ENCODE data around the gene FBXO22. TPM values are rescaled to one million over a fixed set of nuclear protein-coding genes. Genes with fewer than 3 reads are reported as not detected.
"Not testable (repeated sequence)": the region's sequence is repeated elsewhere in the genome, so short reads cannot be mapped to it uniquely, and the experiment has no call there.

Gene FBXO22
- total RNA-seq, 1 donor from 2014 or later = 31.6 TPM

- peaks cover 15% of the 10 kb centered on the region for H3K36me3 Mint-ChIP-seq (ENCODE audit: low read depth, unreplicated experiment)
- H3K4me1 Mint-ChIP-seq (ENCODE audit: unreplicated experiment) = peaks cover 6% of the 10 kb centered on the region
- no peak for TF ChIP-seq CTCF (IDR thresholded peaks at IDR 0.05; ENCODE audit: unreplicated experiment)
- no peak overlapping the region for H3K4me3 Mint-ChIP-seq (ENCODE audit: unreplicated experiment)
- no peaks in the 10 kb centered on the region for H3K9me3 Mint-ChIP-seq (ENCODE audit: unreplicated experiment)
- DNase-seq (ENCODE audit: low spot score) = no peak
- no peaks in the 10 kb centered on the region for H3K27me3 Mint-ChIP-seq (ENCODE audit: unreplicated experiment)
- H3K27ac Mint-ChIP-seq (ENCODE audit: unreplicated experiment) = no peak overlapping the region
Observed at GRCh38 chr15:75869446-75869845, 34.2 kb upstream of the FBXO22 start.

DNA sequence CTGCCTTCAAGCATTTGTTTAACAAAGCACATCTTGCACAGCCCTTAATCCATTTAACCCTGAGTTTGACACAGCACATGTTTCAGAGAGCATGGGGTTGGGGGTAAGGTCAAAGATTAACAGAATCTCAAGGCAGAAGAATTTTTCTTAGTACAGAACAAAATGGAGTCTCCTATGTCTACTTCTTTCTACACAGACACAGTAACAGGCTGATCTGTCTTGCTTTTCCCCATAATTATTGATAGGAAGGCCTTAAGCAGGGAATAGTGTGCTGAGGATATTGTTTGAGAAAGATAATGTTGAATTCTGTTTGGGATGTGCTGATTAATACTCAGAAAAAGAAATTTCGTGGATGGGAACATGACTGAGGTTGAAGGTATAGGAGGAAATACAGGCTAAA is 32.1 kb upstream of the FBXO22 start:
- not testable (repeated sequence) for H3K9me3 Mint-ChIP-seq (ENCODE audit: unreplicated experiment); H3K27me3 Mint-ChIP-seq (ENCODE audit: unreplicated experiment); DNase-seq (ENCODE audit: low spot score); H3K4me3 Mint-ChIP-seq (ENCODE audit: unreplicated experiment); H3K4me1 Mint-ChIP-seq (ENCODE audit: unreplicated experiment); H3K27ac Mint-ChIP-seq (ENCODE audit: unreplicated experiment)
- H3K36me3 Mint-ChIP-seq (ENCODE audit: low read depth, unreplicated experiment) = peaks cover 25% of the 10 kb centered on the region

DNA sequence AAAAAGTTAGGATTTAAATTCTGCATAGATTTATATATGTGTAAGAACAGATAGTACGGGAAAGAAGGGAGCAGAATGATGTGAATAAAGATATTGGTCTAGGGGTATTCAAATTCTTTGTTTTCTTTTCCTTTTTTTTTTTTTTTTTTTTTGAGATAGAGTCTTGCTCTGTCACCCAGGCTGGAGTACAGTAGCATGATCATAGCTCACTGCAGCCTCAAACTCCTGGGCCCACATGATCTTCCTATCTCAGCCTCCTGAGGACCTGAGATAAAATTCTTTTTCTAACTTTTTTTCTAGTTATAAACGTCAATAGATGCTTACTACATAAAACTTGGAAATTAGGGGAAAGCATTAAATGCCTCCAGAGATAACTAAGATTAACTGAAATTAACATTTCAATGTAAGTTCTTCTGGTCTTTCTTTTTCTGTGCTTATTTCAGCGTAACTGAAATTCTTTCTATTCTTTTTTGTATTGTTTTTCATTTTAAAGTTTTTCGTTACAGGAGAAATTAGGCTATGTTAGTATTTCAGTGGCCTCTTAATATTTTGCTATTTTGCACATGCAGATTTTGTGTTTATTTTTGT is 31.2 kb upstream of the FBXO22 start:
- H3K27me3 Mint-ChIP-seq (ENCODE audit: unreplicated experiment) = no peaks in the 10 kb centered on the region
- no peak for DNase-seq (ENCODE audit: low spot score)
- peaks cover 27% of the 10 kb centered on the region for H3K36me3 Mint-ChIP-seq (ENCODE audit: low read depth, unreplicated experiment)
- no peak for TF ChIP-seq CTCF (IDR thresholded peaks at IDR 0.05; ENCODE audit: unreplicated experiment)
- no peaks in the 10 kb centered on the region for H3K9me3 Mint-ChIP-seq (ENCODE audit: unreplicated experiment)
- no peak overlapping the region for H3K27ac Mint-ChIP-seq (ENCODE audit: unreplicated experiment)
- no peaks in the 10 kb centered on the region for H3K4me1 Mint-ChIP-seq (ENCODE audit: unreplicated experiment)
- no peak overlapping the region for H3K4me3 Mint-ChIP-seq (ENCODE audit: unreplicated experiment)

GRCh38 chr15:75884041-75884440 is 19.6 kb upstream of the FBXO22 start:
- Mint-ChIP-seq H3K36me3 (ENCODE audit: low read depth, unreplicated experiment) (no peaks in the 10 kb centered on the region), H3K4me1 (ENCODE audit: unreplicated experiment) (peaks cover 25% of the 10 kb centered on the region), H3K4me3 (ENCODE audit: unreplicated experiment) (no peak overlapping the region), H3K9me3 (ENCODE audit: unreplicated experiment) (no peaks in the 10 kb centered on the region), H3K27ac (ENCODE audit: unreplicated experiment) (peak overlapping the region; percentile 80), H3K27me3 (ENCODE audit: unreplicated experiment) (no peaks in the 10 kb centered on the region)
- no peak for DNase-seq (ENCODE audit: low spot score)
- no peak for TF ChIP-seq CTCF (IDR thresholded peaks at IDR 0.05; ENCODE audit: unreplicated experiment)

DNA sequence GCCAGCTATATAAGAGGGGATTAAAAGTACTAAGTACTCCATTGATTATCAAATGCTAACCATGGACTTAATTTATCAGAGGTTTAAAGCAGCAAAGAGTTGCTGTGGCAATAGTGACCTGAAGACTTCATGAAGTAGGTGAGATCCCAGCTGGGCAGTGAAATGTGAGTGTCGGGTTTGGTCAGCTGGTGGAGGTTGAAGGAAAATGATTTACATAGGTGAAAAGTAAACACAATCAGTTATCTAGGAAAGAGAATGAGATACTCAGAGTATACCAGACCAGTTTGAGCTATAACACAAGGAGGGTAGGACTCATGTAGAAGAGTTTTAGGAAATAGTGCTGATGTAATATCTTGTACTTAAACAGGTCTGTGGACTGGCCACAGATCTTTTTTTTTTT is 16.5 kb upstream of the FBXO22 start:
- Mint-ChIP-seq H3K4me1 (ENCODE audit: unreplicated experiment) (peaks cover 38% of the 10 kb centered on the region), H3K9me3 (ENCODE audit: unreplicated experiment) (no peaks in the 10 kb centered on the region), H3K4me3 (ENCODE audit: unreplicated experiment) (no peak overlapping the region), H3K27me3 (ENCODE audit: unreplicated experiment) (no peaks in the 10 kb centered on the region), H3K36me3 (ENCODE audit: low read depth, unreplicated experiment) (no peaks in the 10 kb centered on the region), H3K27ac (ENCODE audit: unreplicated experiment) (no peak overlapping the region)
- no peak for DNase-seq (ENCODE audit: low spot score)
- TF ChIP-seq CTCF (IDR thresholded peaks at IDR 0.05; ENCODE audit: unreplicated experiment) = no peak

All from endothelial cell (in vitro differentiated cells).